ENCODE measurements around the gene UMODL1. TPM values are rescaled to one million over a fixed set of nuclear protein-coding genes. Genes with fewer than 3 reads are reported as not detected.

Gene UMODL1
- total RNA-seq, 1 experiment from 2014 or later, result not detected

DNA sequence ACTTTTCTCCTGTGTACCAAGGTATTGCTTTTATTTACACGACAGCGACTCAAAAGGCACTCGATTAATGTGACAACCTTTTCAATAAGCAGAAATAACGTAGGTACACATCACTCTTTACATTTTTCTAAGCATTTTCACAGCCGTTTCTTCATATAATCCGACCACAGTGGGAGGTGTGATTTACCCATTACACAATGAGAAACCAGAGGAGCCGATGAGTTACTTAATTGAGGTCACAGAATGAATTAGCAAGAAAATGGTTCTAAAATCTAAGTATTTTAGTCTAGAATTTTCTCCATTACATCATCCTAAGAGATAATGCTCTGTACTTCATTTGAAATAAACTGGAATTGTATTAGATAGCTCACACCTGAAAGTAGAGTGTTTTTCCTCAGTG, 71.5 kb downstream of the UMODL1 start:
- Histone ChIP-seq H3K27ac (ENCODE audit: insufficient read length, low read depth, low read length) (no peak overlapping the region), H2AFZ (ENCODE audit: low read length) (no peak overlapping the region), H3K79me1 (ENCODE audit: insufficient read depth, low read depth, low read length, poor library complexity, severe bottlenecking) (no peaks in the 10 kb centered on the region), H2BK20ac (ENCODE audit: low read depth, low read length, poor library complexity, severe bottlenecking) (no peak overlapping the region), H3K79me2 (ENCODE audit: insufficient read depth, low read length) (no peaks in the 10 kb centered on the region), H4K20me1 (ENCODE audit: control insufficient read depth, insufficient read depth, insufficient read length) (no peaks in the 10 kb centered on the region), H2BK5ac (ENCODE audit: insufficient read length, low read length) (no peak overlapping the region), H2BK12ac (ENCODE audit: insufficient read length, low read depth, low read length) (no peak overlapping the region), H3K27me3 (ENCODE audit: insufficient read depth, low read length) (no peaks in the 10 kb centered on the region), H4K5ac (ENCODE audit: insufficient read length, low read depth, low read length) (no peak overlapping the region), H3K4ac (ENCODE audit: low read depth, low read length) (no peak overlapping the region), H2BK120ac (ENCODE audit: low read depth, low read length, poor library complexity, severe bottlenecking) (no peak overlapping the region), H3K14ac (ENCODE audit: insufficient read depth, low read length) (no peak overlapping the region), H3K4me2 (ENCODE audit: insufficient read depth, insufficient read length, low read length) (no peak overlapping the region), H2BK15ac (ENCODE audit: low read depth, low read length) (no peak overlapping the region), H3K56ac (ENCODE audit: insufficient read length, low read depth, low read length) (no peak overlapping the region), H3K9ac (ENCODE audit: extremely low read depth, insufficient read length, low read length) (no peak overlapping the region), H3K18ac (ENCODE audit: insufficient read length, low read depth, low read length) (no peak overlapping the region), H3K4me1 (ENCODE audit: insufficient read depth, low read length) (no peaks in the 10 kb centered on the region), H4K8ac (replicated peaks; ENCODE audit: insufficient read length, low read depth, low read length) (no peak overlapping the region), H3K23ac (ENCODE audit: insufficient read length, low read depth, low read length) (no peak overlapping the region), H4K91ac (ENCODE audit: insufficient read length, low read depth, low read length) (no peak overlapping the region), H3T11ph (ENCODE audit: low read length) (no peak overlapping the region), H2AK5ac (ENCODE audit: insufficient read length, low read length) (no peak overlapping the region), H3K9me3 (ENCODE audit: control insufficient read depth, low read depth, low read length) (no peaks in the 10 kb centered on the region), H3K23me2 (ENCODE audit: insufficient read length, low read depth, low read length, poor library complexity, severe bottlenecking) (no peaks in the 10 kb centered on the region)
- Mint-ChIP-seq H3K4me3 (no peak overlapping the region), H3K9me3 (no peaks in the 10 kb centered on the region; a peak in 1 of 5 replicates), H3K27me3 (ENCODE audit: low read depth) (peaks cover 5% of the 10 kb centered on the region; the same call in 1 of the 2 replicates), H3K36me3 (ENCODE audit: insufficient read depth in 1 of 3, low read depth in 3 of 3) (no peaks in the 10 kb centered on the region), H3K27ac (no peak overlapping the region), H3K4me1 (peaks cover 3% of the 10 kb centered on the region in 2 experiments; a peak in 2 of 4 replicates)
- no peak for DNase-seq
- TF ChIP-seq, protein P1, sequence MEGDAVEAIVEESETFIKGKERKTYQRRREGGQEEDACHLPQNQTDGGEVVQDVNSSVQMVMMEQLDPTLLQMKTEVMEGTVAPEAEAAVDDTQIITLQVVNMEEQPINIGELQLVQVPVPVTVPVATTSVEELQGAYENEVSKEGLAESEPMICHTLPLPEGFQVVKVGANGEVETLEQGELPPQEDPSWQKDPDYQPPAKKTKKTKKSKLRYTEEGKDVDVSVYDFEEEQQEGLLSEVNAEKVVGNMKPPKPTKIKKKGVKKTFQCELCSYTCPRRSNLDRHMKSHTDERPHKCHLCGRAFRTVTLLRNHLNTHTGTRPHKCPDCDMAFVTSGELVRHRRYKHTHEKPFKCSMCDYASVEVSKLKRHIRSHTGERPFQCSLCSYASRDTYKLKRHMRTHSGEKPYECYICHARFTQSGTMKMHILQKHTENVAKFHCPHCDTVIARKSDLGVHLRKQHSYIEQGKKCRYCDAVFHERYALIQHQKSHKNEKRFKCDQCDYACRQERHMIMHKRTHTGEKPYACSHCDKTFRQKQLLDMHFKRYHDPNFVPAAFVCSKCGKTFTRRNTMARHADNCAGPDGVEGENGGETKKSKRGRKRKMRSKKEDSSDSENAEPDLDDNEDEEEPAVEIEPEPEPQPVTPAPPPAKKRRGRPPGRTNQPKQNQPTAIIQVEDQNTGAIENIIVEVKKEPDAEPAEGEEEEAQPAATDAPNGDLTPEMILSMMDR (conservative IDR thresholded peaks at IDR 0.05), result no peak
- WGBS (ENCODE audit: extremely low coverage, insufficient read length, low lambda C conversion rate), result no CpG with 5 or more reads among the region's 7 CpGs
